GM10266 (cell line): ENCODE results near the gene INF2.
"Not testable (repeated sequence)": the region's sequence is repeated elsewhere in the genome, so short reads cannot be mapped to it uniquely, and the experiment has no call there.

Experiments
- DNase-seq: peaks from one replicate; pipeline ENCODE4 v3.0.0; 2012; ENCODE audit errors: extremely low spot score
- TF ChIP-seq, protein P1 (sequence below): IDR thresholded peaks from 2 replicates; pipeline ENCODE4 v1.5.1; 2012; ENCODE audit warnings: mild to moderate bottlenecking, low read depth; ENCODE audit not compliant: control insufficient read depth, insufficient read depth; ENCODE audit errors: missing control alignments

INF2 gene

GRCh38 chr14:104750056-104750752 is 60.8 kb downstream of the INF2 start:
- TF ChIP-seq, protein P1, sequence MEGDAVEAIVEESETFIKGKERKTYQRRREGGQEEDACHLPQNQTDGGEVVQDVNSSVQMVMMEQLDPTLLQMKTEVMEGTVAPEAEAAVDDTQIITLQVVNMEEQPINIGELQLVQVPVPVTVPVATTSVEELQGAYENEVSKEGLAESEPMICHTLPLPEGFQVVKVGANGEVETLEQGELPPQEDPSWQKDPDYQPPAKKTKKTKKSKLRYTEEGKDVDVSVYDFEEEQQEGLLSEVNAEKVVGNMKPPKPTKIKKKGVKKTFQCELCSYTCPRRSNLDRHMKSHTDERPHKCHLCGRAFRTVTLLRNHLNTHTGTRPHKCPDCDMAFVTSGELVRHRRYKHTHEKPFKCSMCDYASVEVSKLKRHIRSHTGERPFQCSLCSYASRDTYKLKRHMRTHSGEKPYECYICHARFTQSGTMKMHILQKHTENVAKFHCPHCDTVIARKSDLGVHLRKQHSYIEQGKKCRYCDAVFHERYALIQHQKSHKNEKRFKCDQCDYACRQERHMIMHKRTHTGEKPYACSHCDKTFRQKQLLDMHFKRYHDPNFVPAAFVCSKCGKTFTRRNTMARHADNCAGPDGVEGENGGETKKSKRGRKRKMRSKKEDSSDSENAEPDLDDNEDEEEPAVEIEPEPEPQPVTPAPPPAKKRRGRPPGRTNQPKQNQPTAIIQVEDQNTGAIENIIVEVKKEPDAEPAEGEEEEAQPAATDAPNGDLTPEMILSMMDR = no peak
- no peak for DNase-seq

GRCh38 chr14:104750753-104751057 is 61.3 kb downstream of the INF2 start:
- DNase-seq = not testable (repeated sequence)

GRCh38 chr14:104751539-104752422 is 62.4 kb downstream of the INF2 start:
- DNase-seq = no peak

DNA sequence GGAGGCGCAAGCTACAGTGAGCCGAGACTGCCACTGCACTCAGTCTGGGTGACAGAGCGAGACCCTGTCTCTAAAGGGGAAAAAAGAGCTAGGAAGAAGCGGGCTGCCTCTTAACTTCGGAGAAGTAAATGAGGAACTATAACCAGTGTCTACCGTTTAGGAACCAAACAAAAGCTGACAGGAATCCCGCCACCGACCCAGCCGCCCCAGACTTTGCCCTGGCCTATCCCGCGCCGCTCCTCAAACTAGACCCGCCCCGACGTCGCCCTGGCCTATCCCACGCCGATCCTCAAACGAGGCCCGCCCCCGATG is 63.0 kb downstream of the INF2 start:
- TF ChIP-seq, protein P1 = no peak
- DNase-seq = peak; percentile 99

More at GRCh38 chr14:104751539-104752422, 62.4 kb downstream of the INF2 start:
- TF ChIP-seq, protein P1 = no peak

- peak; percentile 99 for DNase-seq
- TF ChIP-seq, protein P1 = no peak
Observed at GRCh38 chr14:104752735-104753527, 63.5 kb downstream of the INF2 start, which contains the start of gene SIVA1. Gene SIVA1, plus strand, starts transcription at chr14:104753147. Its CDS starts 55 bp downstream, at chr14:104753202.

DNA sequence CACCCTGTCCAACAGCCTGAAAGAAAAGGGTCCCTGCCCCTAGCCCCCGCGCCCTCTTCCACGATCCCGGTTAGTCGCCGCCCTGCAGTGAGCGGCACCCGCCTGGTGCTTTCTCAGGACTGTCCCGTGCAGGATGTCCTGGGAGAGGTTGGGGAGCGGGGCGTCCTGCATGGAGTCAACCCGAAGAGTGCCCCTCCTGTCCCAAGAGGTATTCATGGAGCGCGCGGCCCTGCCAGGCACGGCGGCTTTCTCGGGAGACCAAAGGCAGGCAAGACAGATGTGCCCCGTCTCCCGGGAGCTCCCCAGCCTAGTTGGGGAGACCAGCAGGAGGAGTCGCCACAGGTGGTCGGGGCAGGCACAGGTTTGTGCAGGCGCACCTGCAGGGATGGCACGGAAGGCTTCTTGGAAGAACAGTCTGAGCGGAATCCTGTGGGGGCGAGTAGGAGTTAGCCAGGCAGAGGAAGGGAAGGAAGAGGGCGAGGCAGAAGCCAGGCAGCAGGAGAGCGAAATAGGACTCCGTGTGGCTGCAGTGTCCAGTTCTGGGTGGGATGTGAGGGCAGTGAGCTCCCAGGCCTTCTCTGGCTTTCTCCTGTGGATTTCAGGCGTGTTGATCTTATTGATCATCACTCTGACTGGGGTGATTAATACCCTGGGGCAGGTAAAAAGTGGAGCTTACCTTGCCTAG is 64.3 kb downstream of the INF2 start:
- DNase-seq = no peak
- TF ChIP-seq, protein P1 = no peak

DNA sequence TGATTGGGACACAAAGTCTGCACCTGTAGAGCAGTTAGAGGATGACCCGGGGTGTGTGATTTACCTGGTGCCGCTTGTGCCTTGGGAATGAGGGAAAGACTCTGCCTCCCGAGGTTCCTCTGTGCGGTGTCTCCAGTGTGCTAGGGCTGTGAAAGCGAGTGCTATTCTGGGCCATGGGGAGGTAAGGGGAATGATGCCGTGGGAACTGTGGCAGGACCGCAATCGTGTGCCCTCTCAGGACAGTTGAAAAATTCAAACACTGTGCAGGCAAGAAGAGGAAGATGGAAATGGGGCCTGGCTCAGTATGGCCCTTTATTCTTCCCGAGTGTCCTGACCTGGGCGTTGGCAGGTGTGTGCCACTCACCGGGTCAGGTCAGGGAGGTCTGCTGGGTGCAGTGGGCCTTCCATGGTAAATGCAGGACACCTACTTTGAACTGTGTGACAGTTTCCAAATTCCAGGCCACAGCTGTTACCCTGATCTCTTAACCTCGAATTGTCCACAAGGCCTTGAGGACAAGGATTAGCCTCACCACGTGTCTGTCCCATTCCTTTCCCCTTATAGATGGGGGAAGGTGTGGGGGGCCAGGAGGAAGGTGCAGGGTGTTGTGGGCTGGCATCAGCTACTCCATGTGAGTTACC is 64.9 kb downstream of the INF2 start:
- TF ChIP-seq, protein P1 = no peak
- DNase-seq = no peak
